OCI-M2 (cell line): ENCODE measurements around the gene PKP3.
"Not testable (repeated sequence)": the region's sequence is repeated elsewhere in the genome, so short reads cannot be mapped to it uniquely, and the experiment has no call there.

Experiments used
- DNase-seq: peaks from one replicate; lab custom pipeline; 2025; ENCODE audit not compliant: unreplicated experiment; lab: John Stamatoyannopoulos, UW

Gene PKP3

DNA sequence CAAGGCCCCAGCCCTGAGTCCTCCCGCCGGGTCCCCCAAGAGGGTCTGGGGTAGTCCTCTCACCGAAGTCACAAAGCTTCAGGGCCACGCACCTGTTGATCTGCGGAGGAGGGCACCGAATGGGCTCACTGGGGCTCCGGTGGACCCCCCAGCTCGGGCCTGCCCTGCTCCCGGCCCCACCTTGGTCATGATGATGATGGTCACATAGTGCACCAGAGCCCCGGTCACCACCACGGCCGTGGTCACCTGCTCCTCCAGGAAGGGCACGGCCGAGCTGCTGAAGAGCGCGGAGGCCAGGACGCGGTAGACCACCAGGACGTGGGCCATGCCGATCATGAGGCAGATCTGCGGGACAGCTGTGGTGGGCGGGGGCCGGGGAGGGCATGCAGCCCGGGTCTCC is 34.3 kb downstream of the PKP3 start:
- no peak for DNase-seq

DNA sequence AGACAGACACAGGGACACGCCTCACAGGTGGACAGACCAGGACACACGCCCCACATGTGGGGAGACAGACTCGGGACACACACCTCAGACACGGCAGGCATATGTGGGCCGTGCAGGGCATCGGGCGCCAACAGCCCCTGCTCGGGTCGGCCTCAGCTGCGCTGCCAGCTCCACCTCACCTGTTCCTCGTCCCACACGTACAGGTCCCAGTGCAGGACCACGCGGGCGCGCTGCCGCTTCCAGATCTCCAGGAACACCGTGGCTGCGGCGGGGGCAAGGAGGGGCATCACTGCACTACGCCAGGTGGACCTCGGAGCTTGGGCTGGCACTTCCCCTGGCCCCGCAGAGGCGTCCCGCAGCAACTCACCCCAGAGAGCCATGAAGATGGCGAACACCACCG is 35.4 kb downstream of the PKP3 start:
- no peak for DNase-seq

DNA sequence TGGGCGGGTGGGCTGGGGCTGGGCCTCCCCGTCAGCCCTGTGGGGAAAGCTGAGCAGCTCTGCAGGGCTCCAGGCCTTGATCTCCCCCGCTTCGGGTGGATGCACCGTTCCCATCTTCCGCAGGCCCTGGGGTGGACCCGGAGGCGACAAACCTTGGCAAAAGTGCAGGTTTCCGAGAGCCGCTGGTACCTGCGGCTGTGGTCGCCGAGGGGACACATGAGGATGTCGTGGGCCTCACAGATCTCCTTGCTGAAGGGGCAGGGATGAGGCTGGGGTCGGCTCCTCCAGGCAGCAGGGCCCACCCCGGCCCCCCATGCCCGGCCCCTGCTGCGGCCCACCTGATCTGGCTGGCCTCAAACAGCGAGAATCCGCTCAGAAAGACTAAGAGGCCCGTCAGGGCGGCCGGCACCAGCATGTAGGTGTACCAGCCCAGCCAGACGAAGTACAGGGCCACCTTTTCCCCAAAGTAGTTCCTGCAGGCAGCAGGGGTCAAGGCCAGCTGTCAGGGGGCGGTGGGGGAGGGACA is 36.0 kb downstream of the PKP3 start:
- DNase-seq = no peak

DNA sequence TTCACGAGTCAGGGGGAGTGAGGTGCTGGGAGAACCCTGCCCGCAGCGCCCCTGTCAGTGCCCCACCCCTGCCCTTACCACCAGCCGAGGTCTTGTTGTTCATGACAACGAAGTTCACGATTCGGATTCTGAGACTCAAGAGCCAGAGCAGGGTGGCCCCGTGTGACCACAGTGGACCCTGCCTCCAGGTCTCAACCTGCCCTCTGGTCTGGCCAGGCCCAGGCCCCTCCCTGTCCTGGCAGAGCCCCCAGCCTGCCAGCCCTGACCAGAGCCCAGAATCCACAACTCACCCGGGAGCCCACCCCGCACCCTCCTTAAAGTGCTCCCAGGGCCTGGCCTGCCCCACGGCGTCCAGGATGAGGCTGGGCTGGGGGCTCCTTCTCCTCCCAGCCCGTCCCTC is 37.9 kb downstream of the PKP3 start:
- no peak for DNase-seq

DNA sequence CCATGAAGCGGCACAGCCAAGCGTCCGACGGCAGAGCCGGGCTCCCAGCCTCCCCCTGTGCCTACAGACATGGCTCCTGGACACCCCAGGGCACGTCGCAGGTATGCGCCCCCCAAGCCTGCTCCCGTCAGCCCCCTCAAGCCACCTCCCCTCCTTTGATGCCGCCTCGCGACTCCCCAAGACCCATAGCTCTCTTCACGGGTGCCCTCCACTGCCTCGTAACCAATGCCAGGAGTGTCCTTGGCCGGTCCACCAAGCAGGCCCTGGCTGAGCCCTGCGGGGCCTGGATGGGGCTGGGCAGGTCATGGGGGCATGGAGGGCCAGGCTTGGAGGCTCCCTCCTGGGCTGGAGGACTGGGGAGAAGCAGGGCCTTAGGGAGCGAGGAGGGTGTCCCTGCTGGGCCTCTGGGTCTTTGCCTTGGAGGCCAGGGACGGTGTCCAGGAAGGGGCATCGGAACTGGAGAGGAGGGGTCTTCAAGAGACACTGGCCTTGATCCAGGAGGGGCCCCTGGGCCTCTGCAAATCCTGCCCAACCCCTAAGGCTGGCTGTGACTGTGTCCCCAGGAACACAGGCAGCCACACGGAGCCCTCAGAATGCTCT is 38.6 kb downstream of the PKP3 start:
- no peak for DNase-seq

DNA sequence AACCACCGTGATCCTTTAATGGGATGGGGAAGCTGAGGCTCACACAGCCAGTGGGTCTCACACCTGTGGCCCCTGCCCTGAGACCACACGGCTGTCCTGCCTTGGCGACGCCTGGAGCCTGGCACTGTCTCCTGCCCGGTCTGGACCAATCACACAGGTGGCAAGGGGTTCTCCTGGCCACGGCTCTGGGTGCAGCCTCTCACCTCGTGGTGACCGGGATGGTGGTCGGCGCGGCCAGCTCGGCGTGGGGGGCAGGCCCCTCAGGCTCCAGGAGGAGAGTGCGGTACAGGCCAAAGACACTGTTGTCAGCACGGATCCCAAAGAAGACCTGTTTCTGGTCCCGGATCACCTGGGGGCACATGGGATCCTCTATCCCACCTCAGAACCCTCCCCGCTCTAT is 39.1 kb downstream of the PKP3 start:
- no peak for DNase-seq

DNA sequence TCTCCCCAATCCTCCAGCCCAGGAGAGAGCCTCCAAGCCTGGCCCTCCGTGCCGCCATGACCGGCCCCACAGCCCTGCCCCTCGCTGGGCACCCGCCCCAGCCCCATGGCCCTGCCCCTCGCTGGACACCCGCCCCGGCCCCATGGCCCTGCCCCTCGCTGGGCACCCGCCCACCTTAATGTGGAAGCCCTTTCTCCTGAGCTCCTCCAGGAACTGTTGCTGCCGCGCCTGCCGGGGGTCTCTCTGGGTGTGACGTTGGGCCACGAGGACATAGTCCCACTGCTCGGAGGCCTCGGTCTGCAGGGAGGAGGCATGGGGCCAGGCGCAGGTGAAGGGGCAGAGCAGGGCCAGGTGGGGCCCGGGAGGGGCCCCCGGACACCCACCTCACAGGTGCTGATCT is 39.6 kb downstream of the PKP3 start:
- DNase-seq = no peak

DNA sequence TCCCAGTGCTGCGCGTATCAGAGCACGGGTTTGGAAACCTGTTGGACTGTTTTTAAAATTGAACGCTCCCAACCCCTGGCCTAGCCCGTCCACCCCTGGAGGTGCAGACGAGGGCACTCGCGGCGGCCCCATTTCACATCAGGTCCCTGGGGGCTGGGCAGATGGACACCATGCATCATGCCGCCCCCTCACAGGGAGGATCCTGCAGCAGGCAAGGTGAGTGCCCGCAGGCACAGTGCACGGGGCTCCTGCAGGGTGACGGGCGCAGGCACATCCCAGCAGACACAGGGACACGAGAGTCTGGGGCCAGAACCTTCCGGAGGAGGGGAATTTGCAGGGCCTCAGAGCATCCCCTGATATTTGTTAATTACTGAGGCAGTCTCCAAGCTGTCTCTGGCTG is 40.5 kb downstream of the PKP3 start:
- no peak for DNase-seq

DNA sequence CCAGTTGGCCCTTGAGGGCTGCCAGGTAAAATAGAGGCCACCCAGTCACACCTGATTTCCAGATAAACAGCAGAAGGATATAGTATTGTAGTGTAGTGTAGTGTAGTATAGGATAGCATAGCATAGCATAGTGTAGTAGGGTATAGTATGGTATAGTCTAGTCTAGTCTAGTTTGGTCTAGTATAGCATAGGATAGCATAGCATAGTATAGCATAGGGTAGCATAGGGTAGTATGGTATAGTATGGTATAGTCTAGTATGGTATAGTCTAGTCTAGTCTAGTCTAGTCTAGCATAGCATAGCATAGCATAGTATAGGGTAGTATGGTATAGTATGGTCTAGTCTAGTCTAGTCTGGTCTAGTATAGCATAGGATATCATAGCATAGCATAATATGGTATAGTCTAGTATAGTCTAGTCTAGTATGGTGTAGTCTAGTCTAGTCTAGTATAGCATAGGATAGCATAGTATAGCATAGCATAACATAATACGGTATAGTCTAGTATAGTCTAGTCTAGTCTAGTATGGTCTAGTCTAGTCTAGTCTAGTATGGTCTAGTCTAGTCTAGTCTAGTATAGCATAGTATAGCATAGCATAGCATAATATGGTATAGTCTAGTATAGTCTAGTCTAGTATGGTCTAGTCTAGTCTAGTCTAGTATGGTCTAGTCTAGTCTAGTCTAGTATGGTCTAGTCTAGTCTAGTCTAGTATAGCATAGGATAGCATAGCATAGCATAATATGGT is 41.2 kb downstream of the PKP3 start:
- DNase-seq = not testable (repeated sequence)

DNA sequence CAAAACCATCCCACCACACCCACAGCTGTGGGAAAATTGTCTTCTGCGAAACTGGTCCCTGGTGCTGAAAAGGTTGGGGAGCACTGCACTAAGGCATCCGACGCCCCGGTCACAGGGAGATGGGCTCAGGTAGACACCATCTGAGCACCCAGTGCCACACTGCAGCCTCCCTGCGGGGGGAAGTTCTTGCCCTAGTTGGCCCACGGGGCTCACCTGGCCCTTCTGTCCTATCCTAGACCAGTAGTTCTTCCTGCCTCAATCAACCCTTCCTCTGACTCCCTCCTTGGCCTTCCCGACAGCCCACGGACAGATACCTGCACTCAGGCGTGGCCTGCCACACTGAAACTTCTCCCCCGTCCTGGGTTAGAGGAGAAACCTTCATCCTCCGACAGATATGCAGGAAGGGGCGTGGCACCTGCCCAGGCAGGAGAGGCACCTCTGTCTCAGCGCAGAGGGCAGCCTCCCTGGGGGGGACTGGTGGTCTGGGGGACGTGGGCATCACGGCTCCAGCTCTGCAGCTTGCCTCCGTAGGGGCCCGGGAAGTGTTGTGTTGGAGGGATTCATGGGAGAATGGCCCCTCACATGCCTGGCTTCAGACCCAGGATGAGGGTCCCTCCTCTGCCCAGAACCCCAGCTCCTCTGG is 43.3 kb downstream of the PKP3 start:
- no peak for DNase-seq

DNA sequence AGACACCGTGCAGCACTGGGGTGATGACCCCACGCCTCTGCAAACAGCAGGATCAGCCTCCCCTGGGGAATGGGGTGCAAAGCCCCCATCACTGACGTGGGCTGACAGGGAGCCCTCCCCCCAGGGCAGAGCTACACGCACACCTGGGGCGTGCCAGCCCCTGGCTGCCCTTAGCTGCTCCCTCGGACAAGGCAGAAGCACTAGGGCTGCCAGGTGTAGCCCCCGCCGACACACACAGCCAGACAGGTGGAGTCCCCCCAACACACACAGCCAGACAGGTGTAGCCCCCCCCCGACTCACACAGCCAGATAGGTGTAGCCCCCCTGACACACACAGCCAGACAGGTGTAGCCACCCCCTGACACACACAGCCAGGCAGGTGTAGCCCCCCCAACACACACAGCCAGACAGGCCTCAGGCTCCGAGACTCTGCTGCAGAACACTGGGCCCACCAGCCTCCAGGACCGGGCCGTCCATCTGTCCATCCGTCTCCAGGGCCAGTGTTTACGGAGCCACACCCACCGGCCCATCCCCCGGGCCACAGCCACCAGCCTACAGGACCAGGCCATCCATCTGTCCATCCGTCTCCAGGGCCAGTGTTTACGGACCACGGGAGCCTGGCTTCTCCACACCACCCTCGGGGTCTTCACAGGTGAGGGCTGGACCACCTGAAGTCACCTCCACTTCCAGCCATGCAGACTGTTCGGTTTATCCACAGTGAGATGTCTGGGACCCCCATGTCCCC is 44.3 kb downstream of the PKP3 start:
- no peak for DNase-seq

DNA sequence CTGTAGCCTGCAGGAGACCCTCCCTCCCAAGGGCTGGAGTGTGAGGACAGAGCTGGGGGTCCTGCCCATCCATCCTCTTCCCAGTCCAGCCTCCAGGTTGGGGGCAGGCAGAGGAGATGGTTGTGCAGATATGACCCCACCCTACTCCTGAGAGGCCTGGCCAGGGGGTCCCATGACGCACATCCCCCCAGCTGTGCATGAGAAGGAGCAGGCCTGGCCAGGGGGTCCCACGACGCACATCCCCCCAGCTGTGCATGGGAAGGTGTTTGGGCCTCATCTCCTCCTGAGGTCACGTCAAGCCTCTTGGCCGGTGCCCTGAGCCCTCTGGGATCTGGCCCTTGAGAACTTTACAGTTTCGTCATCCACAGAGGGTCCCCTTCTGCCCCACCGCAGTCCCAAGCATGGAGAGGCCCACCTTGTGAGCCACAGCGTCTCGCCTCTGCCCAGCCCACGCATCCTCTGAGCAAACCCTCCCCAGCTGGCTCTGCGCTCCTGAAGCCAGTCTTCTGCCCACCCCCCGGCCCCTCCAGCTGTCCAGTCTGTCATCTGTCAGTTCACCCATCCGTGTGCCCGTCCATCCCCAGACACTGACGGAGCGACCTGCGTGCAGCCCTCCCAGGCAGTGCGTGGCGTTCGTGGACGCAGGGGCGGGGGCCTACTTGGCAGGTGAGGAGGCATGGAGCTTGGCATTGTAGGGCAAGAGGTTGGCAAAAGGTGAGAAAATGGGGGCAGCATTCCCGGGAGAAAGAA is 45.5 kb downstream of the PKP3 start:
- no peak for DNase-seq

DNA sequence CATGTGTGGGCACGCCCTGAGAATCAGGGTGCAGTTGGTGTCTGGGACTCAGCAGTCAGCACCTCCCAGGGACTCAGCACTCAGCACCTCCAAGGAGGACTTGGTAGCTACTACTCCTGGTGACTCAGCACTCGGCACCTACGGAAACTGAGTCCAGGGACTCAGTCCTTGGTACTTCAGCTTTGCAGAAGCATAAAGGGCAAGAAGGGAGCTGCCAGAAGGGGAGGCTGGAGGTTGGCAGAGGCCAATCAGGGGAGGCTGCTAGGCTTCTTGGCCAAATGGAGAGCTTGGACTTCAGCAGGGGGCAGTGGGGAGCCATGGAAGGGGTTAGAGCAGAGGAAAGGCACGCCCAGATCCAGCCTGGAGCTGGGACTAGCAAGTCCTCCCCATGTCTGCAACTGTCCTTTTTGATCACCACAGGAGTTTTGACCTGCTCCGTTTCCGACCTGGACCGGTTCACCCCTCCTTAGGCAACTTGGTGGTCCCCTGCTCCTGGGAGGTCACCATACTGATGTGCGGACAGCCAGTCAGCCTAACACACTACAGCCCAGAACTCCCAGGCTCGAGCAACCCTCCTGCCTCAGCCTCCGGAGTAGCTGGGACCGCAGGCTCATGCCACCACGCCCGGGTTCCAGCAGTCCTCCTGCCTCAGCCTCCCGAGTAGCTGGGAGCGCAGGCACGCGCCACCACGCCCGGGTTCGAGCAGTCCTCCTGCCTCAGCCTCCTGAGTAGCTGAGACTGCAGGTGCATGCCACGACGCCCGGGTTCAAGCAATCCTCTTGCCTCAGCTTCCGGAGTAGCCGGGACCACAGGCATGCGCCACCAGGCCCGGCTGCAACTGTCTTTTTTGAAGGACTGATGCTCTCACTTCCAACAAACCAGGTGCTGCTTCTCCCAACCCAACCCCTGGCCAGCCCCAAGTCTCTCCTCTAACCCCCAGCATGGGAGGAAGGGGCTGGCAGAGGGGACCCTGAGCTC is 46.3 kb downstream of the PKP3 start:
- DNase-seq = no peak

DNA sequence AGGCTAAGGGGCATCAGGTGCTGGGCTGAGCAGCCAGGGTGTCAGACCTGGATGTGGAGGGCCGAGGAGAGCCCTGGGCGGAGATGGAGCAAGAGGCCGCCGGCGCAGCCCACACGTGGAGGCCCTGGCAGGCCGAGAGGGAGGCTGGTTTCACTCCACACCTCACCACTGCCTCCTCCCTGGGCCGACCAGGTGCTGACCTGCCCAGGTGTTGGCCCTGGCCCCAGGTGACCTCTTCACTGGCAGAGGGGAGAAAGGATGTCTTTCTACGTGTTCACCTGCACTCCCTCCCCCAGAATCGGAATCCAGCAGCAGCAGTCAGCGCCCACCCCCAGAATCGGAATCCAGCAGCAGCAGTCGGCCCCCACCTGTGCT is 47.0 kb downstream of the PKP3 start:
- no peak for DNase-seq

DNA sequence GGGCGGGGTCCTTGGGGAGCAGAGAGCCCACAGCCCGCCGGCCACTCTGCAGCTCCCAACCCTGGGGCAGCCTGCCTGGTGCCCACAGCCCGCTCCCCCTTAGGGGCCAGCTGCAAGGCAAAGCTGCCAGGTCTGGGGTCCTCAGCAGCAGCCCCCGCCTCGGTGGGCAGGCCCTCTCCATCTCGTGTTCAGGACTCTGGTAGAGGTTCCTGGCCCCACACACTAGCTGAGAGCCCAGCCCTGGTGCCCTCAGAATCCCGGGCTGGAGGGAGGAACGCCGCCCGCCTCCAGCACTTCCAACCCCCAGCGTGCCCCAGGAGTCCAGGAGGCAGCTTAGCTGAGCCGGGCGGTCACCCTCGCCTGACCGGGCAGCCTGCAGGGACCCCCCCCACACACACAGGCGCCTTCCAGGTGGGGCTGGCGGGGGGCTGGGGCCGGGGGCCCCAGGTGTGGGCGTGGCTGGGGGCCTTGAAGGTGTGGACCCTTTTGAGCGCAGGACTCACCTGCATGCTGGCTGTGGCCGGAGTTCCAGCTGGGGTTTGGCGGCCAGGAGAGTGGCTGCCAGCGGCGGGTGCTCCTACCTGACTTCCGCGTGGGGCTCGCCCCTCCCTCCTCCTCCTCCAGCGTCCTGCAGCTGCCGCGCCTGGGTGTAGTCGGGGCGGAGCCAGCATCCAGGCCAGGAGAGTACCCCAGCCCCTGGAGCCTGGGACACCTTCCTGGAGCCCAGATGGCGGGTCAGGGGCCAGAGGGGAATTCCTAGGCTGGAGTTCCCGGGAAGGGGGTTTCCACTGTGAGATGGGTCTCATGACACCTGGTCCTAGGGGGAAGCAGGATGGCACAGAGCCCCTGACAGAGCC is 47.6 kb downstream of the PKP3 start, which contains the start of gene ANO9:
TSS of gene ANO9 (minus strand) at position 594 of the 857 bp plus-strand sequence. CDS start at position 509, 85 bp downstream.
- DNase-seq = no peak

DNA sequence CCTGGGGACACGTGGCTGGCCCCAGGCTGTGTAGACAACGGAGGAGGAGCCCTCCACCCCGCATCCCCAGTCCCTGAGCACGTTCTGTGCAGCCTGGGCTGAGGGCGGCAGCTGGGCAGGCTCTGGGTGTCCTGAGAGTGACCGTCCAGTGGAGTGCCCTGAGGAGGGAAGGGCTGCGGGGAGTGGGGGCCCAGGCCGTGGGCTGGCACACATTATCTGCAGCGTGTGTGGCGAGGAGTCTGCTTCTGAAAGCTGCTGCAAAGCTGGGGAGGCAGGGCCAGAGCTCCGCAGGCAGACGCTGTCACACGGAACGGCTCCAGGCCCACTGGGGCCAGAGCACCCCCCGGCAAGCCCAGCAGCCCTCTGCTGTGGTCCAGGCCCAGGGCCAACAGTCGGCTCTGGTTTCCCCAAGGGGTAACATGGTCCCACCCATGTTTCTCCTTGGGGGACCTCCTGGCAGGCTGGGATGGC is 48.6 kb downstream of the PKP3 start:
- no peak for DNase-seq

DNA sequence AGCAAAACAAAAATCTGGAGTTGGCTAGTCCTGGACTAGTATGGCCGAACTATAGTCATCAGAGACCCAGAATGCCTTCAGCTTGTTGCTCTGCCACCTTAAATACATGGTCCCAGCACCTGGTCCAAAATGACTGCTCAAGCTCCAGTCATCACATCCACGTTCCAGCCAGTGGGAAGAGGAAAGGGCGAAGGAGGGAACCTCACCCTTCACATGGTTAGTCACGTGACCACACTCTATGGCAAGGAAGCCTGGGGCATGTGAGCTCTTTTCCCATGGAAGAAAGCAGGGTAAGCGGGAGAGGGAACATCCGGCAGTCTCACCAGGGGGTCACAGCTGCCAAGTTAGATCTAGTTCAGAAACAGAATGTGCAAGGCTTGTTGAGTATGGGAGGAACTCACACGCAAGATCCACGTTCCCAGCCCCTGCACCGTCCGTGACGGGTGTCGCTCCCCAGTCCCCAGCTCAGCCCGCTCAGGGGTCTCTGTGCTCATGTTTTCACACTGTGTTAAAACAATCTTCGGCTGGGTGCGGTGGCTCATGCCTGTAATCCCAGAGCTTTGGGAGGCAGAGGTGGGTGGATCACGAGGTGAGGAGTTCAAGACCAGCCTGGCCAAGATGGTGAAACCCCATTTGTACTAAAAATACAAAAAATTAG is 49.7 kb downstream of the PKP3 start:
- no peak for DNase-seq
